GM10847 (cell line): Measurements from ENCODE around the gene MCOLN1.
A peak's percentile ranks its signal among the peaks of the same experiment; 100 is the strongest.

Experiments used
- POLR2A ChIP-seq: IDR thresholded peaks from 2 replicates; pipeline ENCODE4 v1.6.1; 2011; ENCODE audit not compliant: insufficient read length; ENCODE audit errors: extremely low read depth

Gene MCOLN1

DNA sequence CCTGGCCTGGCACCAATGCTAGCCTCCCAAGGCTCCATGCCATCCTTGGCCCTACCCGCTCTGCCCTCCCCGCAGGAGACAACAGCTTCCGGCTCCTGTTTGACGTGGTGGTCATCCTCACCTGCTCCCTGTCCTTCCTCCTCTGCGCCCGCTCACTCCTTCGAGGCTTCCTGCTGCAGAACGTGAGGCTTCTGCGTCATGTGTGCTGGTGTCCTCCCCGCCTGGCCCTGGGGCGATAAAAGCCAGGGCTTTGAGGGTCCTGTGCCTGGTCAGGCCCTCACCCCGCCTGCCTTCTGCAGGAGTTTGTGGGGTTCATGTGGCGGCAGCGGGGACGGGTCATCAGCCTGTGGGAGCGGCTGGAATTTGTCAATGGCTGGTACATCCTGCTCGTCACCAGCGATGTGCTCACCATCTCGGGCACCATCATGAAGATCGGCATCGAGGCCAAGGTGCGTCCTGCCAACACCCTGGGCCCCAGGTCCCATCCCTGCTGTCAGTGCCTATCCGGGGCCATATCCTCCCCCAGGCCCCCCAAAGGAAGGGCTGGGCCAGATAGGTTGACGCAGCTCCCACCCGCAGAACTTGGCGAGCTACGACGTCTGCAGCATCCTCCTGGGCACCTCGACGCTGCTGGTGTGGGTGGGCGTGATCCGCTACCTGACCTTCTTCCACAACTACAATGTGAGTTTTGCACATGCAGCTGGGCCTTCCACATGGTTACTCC is 6.3 kb downstream of the MCOLN1 start:
- no peak for TF ChIP-seq POLR2A

GRCh38 chr19:7529246-7529600 is 6.8 kb downstream of the MCOLN1 start:
- TF ChIP-seq POLR2A = no peak

- TF ChIP-seq POLR2A = no peak
Measured at GRCh38 chr19:7529610-7530490, 7.4 kb downstream of the MCOLN1 start.

GRCh38 chr19:7533281-7533885 is 11.0 kb downstream of the MCOLN1 start:
- TF ChIP-seq POLR2A = no peak

DNA sequence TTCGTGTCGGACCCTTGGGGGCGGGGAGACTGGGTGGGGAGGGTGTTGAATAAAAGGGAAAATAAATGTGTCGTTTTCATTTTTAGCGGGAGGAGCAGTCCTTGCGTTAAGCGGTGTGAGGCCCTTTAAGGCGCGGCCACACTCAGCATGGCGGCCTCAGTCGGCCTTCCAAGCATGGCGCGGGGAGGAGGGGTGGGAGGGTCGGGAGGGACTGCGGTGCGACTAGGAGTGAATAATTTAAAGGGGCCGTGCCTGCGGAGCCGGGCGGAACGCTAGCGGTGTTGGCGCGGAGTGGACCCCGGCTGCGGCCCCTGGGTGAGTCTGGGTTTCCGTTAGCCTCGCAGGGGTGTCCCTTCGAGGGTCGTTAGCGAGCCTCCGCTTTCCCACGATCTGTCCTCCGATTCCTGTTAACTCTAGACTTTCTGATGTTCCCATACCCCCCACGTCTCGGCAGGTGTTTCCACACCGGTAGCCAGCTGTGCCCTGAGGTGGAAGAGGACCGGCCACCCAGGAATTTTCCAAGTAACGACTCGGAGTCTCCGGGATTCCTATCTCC is 11.6 kb downstream of the MCOLN1 start:
- no peak for TF ChIP-seq POLR2A

DNA sequence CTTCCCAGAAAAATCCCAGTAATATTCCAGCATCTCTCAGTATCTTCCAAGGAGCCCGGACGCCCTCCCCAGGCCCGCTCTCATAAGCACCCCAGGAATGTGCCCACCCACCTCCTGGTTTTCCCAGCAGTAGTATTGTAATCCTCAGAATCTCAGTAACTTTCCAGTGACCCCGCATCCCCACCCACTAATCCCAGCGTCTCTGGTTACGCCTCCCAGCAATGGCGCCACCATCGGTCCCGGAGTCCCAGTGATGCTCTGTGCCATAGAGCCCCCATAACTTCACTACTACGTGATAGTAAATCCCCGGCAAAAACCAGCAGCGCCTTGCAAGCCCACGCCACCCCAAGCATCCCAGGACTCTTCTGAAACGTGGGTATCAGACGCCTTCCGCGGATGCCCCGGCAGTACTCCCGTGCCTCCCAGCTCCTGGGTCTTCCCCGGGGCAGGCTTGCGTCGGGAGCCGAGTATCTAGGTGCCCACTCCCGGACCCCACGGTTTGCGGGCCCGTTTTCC is 12.2 kb downstream of the MCOLN1 start:
- TF ChIP-seq POLR2A = no peak

GRCh38 chr19:7535047-7535997 is 12.9 kb downstream of the MCOLN1 start, which contains the start of gene PNPLA6:
TSS of gene PNPLA6 (plus strand) at chr19:7535717. CDS start at chr19:7535789, 72 bp downstream.
- peak; percentile 16 for TF ChIP-seq POLR2A

DNA sequence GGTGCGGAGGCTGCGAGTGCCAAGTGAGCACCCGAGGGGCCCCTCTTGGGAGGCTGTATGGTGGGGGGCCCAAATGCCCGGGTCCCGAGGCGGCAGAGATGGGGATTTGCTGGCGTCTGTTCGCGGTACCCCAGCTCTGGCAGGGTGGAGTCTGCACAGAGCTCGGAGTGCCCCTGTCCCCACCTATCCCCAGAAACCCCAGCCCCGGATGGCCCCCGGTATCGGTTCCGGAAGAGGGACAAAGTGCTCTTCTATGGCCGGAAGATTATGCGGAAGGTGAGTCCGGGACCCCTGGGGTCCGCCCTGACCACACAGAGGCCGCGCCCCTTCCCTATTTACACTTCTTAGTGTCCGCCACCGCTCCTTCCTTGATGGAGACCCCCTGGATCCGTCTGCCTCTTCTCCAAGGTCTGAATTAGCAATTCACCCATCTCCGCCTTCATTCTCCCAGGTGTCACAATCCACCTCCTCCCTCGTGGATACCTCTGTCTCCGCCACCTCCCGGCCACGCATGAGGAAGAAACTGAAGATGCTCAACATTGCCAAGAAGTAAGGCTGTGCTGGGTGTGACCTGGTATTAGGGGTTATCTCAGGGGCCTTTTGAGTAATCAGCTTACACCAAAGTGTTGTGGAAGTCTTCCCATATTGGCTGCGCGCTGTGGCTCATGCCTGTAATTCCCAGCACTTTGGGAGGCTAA is 13.7 kb downstream of the MCOLN1 start:
- TF ChIP-seq POLR2A = no peak

- no peak for TF ChIP-seq POLR2A
Measured at GRCh38 chr19:7539827-7540425, 17.5 kb downstream of the MCOLN1 start.

GRCh38 chr19:7540761-7541474 is 18.5 kb downstream of the MCOLN1 start:
- no peak for TF ChIP-seq POLR2A

GRCh38 chr19:7541475-7541824 is 19.0 kb downstream of the MCOLN1 start:
- TF ChIP-seq POLR2A = no peak

- TF ChIP-seq POLR2A = no peak
Measured at GRCh38 chr19:7541828-7542443, 19.5 kb downstream of the MCOLN1 start.
